Measurements from ENCODE around the gene CACUL1. TPM values are rescaled to one million over a fixed set of nuclear protein-coding genes. Genes with fewer than 3 reads are reported as not detected.

CACUL1 gene
- total and polyA plus RNA-seq, 9 of the 15 experiments (the other 6 are each of a cell fraction or from before 2014, with no cell fraction given), result 4.5 to 17.1 (median 13.5) TPM

DNA sequence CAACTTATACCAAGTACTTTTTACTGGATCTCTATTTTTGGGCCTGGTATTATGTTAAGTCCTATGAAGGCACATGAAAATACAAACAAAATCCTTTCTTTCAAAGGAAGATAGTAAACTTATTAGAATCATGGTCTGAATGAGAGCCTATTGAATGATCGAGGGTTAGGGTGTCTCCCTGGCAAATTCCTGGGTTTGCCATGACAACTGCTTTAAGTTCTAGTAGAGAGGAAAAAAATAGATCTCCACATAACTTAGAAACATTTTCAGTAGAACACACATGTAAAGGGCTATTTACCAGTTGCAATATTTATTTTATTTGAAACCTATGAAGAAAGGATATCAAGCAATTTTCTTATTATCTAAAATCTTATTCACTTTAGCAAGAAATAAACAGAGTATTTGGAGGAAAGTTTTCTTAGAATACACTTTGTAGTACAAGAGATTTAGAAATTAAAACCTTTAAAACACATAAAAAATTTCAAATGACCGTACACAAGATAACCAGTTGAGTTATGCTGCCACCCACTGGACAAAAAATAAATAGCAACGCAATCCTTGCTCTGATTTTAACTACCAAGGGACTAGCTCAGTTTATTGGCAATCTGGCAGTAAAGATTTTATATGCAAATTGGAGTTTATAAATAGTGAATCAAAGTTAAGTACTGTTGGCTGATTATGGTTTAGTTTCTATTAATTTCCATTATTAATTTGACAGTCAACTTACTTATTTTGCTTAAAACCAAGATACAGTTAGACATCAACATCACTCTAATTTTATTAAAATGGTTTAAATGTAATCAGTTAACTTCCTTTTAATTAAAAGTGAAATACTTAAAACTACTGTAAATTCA, 33.9 kb downstream of the CACUL1 start (continued):
- TF ChIP-seq TEAD4 (IDR thresholded peaks at IDR 0.05; ENCODE audit: low read length) (no peak), TEAD4 (CRISPR knock-in tag; IDR thresholded peaks at IDR 0.05; ENCODE audit: borderline replicate concordance) (no peak), RAD21 (CRISPR knock-in tag; conservative IDR thresholded peaks at IDR 0.05 in 1 of 2, IDR thresholded peaks at IDR 0.05 in 1 of 2) (peak; percentile 57 to 63), CSDE1 (IDR thresholded peaks at IDR 0.05) (no peak), ZNF57 (CRISPR knock-in tag; IDR thresholded peaks at IDR 0.05) (no peak)

DNA sequence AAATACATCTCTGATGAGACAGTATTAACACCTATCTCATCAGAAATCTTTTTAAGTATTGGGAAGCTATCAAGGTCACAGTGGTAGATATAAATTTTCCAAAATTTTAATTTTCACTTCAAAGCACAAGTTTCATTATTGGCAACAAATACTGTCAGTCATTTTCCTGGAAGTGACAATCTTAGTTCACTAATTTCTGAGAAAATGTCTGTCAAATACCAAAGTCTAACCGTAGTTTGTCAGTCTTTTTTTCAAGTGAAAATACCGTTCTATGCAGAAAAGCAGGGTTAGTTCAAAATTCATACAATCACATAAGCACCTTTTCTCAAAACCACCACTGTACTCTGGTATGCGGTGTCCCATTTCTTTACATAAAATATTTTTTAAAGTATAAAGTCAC, 40.4 kb downstream of the CACUL1 start:
- POLR2A ChIA-PET, result no interaction called here
- WGBS (ENCODE audit: insufficient coverage, low coverage, missing lambda C conversion rate), result 67% methylated on average over 3 of the region's 3 CpGs
- no peak overlapping the region for H3K4me3 ChIP-seq
- TF ChIP-seq XRCC4 (IDR thresholded peaks at IDR 0.05; ENCODE audit: extremely low read depth, insufficient read depth, insufficient read length), result no peak
- TF ChIP-seq, protein P1, sequence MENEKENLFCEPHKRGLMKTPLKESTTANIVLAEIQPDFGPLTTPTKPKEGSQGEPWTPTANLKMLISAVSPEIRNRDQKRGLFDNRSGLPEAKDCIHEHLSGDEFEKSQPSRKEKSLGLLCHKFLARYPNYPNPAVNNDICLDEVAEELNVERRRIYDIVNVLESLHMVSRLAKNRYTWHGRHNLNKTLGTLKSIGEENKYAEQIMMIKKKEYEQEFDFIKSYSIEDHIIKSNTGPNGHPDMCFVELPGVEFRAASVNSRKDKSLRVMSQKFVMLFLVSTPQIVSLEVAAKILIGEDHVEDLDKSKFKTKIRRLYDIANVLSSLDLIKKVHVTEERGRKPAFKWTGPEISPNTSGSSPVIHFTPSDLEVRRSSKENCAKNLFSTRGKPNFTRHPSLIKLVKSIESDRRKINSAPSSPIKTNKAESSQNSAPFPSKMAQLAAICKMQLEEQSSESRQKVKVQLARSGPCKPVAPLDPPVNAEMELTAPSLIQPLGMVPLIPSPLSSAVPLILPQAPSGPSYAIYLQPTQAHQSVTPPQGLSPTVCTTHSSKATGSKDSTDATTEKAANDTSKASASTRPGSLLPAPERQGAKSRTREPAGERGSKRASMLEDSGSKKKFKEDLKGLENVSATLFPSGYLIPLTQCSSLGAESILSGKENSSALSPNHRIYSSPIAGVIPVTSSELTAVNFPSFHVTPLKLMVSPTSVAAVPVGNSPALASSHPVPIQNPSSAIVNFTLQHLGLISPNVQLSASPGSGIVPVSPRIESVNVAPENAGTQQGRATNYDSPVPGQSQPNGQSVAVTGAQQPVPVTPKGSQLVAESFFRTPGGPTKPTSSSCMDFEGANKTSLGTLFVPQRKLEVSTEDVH (IDR thresholded peaks at IDR 0.05; ENCODE audit: low read depth, partially characterized antibody), result no peak
- no peak for TF ChIP-seq FOSL1 (tag; conservative IDR thresholded peaks at IDR 0.05)
- no peak for TF ChIP-seq ZNF324 (CRISPR knock-in tag; IDR thresholded peaks at IDR 0.05)

More for the DNA sequence above, 40.4 kb downstream of the CACUL1 start:
- intact Hi-C loops (cut with micrococcal nuclease) (no loop called here), in situ Hi-C loops (cut with MboI) (loop anchor here (5.0 kb wide), 1 partner anchor 147 kb away; no protein-coding TSS in a partner anchor)
- Histone ChIP-seq H3K27me3 (ENCODE audit: control insufficient read depth in 2 of 2, insufficient read depth in 2 of 2, low read length in 2 of 2) (no peaks in the 10 kb centered on the region), H3K9me3 (replicated peaks; ENCODE audit: control insufficient read depth, insufficient read depth, low read depth, low read length) (no peaks in the 10 kb centered on the region), H4K20me1 (replicated peaks; ENCODE audit: control insufficient read depth, insufficient read depth, low read length) (no peaks in the 10 kb centered on the region), H2AFZ (ENCODE audit: low read depth, low read length) (no peak overlapping the region), H3K9me1 (ENCODE audit: control insufficient read depth, insufficient read depth, low read length) (no peaks in the 10 kb centered on the region), H3K27ac (ENCODE audit: extremely low read depth, low read depth, low read length) (no peak overlapping the region), H3K9ac (ENCODE audit: insufficient read depth in 1 of 2, low read depth in 2 of 2, low read length in 2 of 2) (no peak overlapping the region), H3K79me2 (ENCODE audit: control insufficient read depth, insufficient read depth, low read length) (peaks cover 2% of the 10 kb centered on the region; the same call in 2 of the 3 replicates), H3K4me2 (ENCODE audit: insufficient read depth, low read length) (no peak overlapping the region), H3K36me3 (ENCODE audit: control insufficient read depth, insufficient read depth, low read length) (0 out of 3 replicates have a peak, but pooled peaks cover 8% of the 10 kb centered on the region), H3K4me1 (replicated peaks in 1 of 2; ENCODE audit: control insufficient read depth in 2 of 2, insufficient read depth in 2 of 2, low read length in 2 of 2) (peaks cover 0 to 6% of the 10 kb centered on the region in 2 experiments; a peak in 1 of 5 replicates)
- FAIRE-seq (no peak), ATAC-seq (no peak), DNase-seq (ENCODE audit: extremely low read depth in 1 of 4, low spot score in 3 of 4) (no peak)
- CTCF ChIA-PET (ENCODE audit: low intra/inter-chr PET ratio), result no interaction called here
- BruUV-seq (replicated peaks), result no TSS peak

All from K562 (cell line).